AG04450 (cell line): ENCODE results near the gene MINK1. TPM values are rescaled to one million over a fixed set of nuclear protein-coding genes. Genes with fewer than 3 reads are reported as not detected.

ENCODE experiments used
- CTCF ChIA-PET: fragments of 300-600, 350-600 bp; formaldehyde crosslinking; extraction: SDS; loops from one replicate; lab custom pipeline; 2022; ENCODE audit warnings: antibody characterized with exemption, inconsistent platforms; lab: Charles Lee
- POLR2A ChIA-PET: fragments of 350-600 bp; formaldehyde crosslinking; extraction: SDS; loops from one replicate; lab custom pipeline; 2021; ENCODE audit warnings: antibody characterized with exemption, inconsistent platforms; lab: Yijun Ruan, JAX
- DNase-seq: peaks from one replicate; pipeline ENCODE4 v3.0.0-alpha.2; 2011; ENCODE audit warnings: low read depth, low spot score
- H3K27ac ChIP-seq: one replicate; pipeline ENCODE4 v1.5.1; 2012; ENCODE audit warnings: low read depth, low read length, control low read depth
- H3K27me3 ChIP-seq: one replicate; pipeline ENCODE4 v1.6.0; 2012; ENCODE audit warnings: low read length; ENCODE audit not compliant: control insufficient read depth, insufficient read depth
- H3K4me3 ChIP-seq: 2 replicates; pipeline ENCODE4 v1.5.1; 2011; ENCODE audit warnings: mild to moderate bottlenecking, low read depth, low read length, control low read depth
- H3K9me3 ChIP-seq: 2 replicates; pipeline ENCODE4 v1.5.1; 2012; ENCODE audit warnings: low read length; ENCODE audit not compliant: control insufficient read depth, insufficient read depth
- CTCF ChIP-seq: IDR thresholded peaks from 2 replicates; pipeline ENCODE4 v1.5.1; 2011; ENCODE audit warnings: low read depth, low read length, control low read depth, inconsistent platforms
- polyA plus RNA-seq: library from polyadenylated mRNA; depleted of rRNA; stranded (reverse); fragments of >200 nt; gene quantifications from 2 replicates; pipeline ENCODE4 v1.2.3, GENCODE V29; 2011

MINK1 gene
- polyA plus RNA-seq, 1 experiment: 29.4 TPM

- Histone ChIP-seq H3K27me3 (no peaks in the 10 kb centered on the region), H3K9me3 (no peaks in the 10 kb centered on the region), H3K4me3 (no peak overlapping the region), H3K27ac (no peak overlapping the region)
- POLR2A ChIA-PET: no interaction called here
- TF ChIP-seq CTCF: no peak
- CTCF ChIA-PET: interaction anchor here (0.6 to 0.8 kb wide), 2 partner anchors 13 to 80 kb away, joined by 4 to 10 read pairs; no protein-coding TSS in a partner anchor
- no peak for DNase-seq
Observed at GRCh38 chr17:4870855-4871254, 37.7 kb downstream of the MINK1 start.

GRCh38 chr17:4872786-4873185 is 39.6 kb downstream of the MINK1 start:
- ChIA-PET POLR2A (no interaction called here), CTCF (no interaction called here)
- Histone ChIP-seq H3K27me3 (no peaks in the 10 kb centered on the region), H3K9me3 (no peaks in the 10 kb centered on the region), H3K27ac (no peak overlapping the region), H3K4me3 (no peak overlapping the region)
- TF ChIP-seq CTCF: no peak
- no peak for DNase-seq

- H3K4me3 ChIP-seq: no peak overlapping the region
- H3K9me3 ChIP-seq: no peaks in the 10 kb centered on the region
- TF ChIP-seq CTCF: no peak
- DNase-seq: no peak
- CTCF ChIA-PET: interaction anchor here (0.9 to 1.1 kb wide), 2 partner anchors 12 to 19 kb away, joined by 3 read pairs; no protein-coding TSS in a partner anchor
- POLR2A ChIA-PET: no interaction called here
- H3K27ac ChIP-seq: no peak overlapping the region
- no peaks in the 10 kb centered on the region for H3K27me3 ChIP-seq
Observed at GRCh38 chr17:4877089-4877488, 43.9 kb downstream of the MINK1 start.

- Histone ChIP-seq H3K27ac (no peak overlapping the region), H3K4me3 (no peak overlapping the region), H3K27me3 (no peaks in the 10 kb centered on the region), H3K9me3 (no peaks in the 10 kb centered on the region)
- DNase-seq: no peak
- ChIA-PET POLR2A (no interaction called here), CTCF (interaction anchor here (0.6 kb wide), 1 partner anchor 31 kb away, joined by 3 read pairs; no protein-coding TSS in a partner anchor)
- no peak for TF ChIP-seq CTCF
Observed at GRCh38 chr17:4879601-4880000, 46.5 kb downstream of the MINK1 start.

GRCh38 chr17:4880857-4881256 is 47.7 kb downstream of the MINK1 start:
- no peak for TF ChIP-seq CTCF
- Histone ChIP-seq H3K4me3 (no peak overlapping the region), H3K27ac (no peak overlapping the region), H3K9me3 (no peaks in the 10 kb centered on the region), H3K27me3 (no peaks in the 10 kb centered on the region)
- no peak for DNase-seq
- ChIA-PET CTCF (interaction anchor here (1.3 kb wide), 2 partner anchors 28 to 97 kb away, joined by 3 to 4 read pairs; no protein-coding TSS in a partner anchor), POLR2A (interaction anchor here (0.6 to 1.2 kb wide), 3 partner anchors 30 to 167 kb away, joined by 3 to 4 read pairs (median 3); no protein-coding TSS in a partner anchor)
